ENCODE results near the gene UBE2QL1. TPM values are rescaled to one million over a fixed set of nuclear protein-coding genes. Genes with fewer than 3 reads are reported as not detected.

The UBE2QL1 gene
- total RNA-seq, 2 experiments from 2014 or later = not detected

DNA sequence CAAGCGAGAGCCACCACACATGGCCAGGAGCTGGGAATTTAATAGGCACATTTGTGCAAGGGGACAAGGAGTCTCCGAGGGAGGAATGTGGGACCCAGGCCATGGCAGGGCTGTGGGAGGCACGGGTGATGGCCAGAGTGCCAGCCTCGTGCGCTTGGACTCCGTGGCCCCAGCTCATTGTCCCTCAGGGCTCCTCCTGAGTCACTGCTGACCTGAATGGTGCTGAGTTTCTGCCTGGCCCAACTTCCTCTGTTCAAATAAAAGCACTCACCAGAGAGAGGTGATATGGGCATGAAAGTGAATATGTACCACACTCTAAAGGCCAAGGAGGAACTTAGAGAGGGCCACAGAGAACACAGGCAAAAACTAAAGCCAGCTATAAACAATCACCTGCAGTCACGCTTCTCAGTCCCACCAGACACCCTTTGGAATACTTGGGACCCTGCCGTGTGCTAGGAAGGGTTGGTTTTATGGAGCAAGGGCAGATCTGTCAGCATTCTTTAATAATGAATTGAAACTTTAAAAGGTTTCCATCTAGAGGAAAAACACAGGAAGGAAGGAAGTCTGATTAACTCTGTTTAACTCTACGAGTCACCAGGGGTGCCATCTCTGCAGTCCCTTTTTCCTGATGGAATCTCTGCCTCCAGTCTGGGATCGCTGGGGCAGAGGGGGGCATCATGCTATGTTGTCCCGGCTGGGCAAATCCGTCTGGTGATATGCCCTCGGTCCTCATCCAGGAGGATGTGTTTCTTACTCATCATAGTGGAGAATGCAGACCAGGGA is 25.1 kb upstream of the UBE2QL1 start:
- intact Hi-C loops (cut with micrococcal nuclease; ENCODE audit: unreplicated experiment) = no loop called here
- Histone ChIP-seq H2AFZ (ENCODE audit: low read length) (no peak overlapping the region), H3K79me2 (ENCODE audit: insufficient read depth, low read depth, low read length) (no peaks in the 10 kb centered on the region), H3K27ac (ENCODE audit: low read depth, low read length, poor library complexity, severe bottlenecking) (no peak overlapping the region), H3K4me3 (ENCODE audit: low read depth, low read length, poor library complexity, severe bottlenecking) (no peak overlapping the region), H3K9me3 (ENCODE audit: low read length) (no peaks in the 10 kb centered on the region), H3K36me3 (ENCODE audit: insufficient read depth, low read length) (no peaks in the 10 kb centered on the region), H4K20me1 (ENCODE audit: insufficient read depth, low read length) (no peaks in the 10 kb centered on the region), H3K4me1 (ENCODE audit: insufficient read depth, low read length, poor library complexity, severe bottlenecking) (no peaks in the 10 kb centered on the region), H3K9me2 (ENCODE audit: insufficient read depth, low read length) (no peaks in the 10 kb centered on the region), H3K4me2 (ENCODE audit: low read length) (no peak overlapping the region)
- TF ChIP-seq EZH2phosphoT487 (IDR thresholded peaks at IDR 0.05; ENCODE audit: borderline replicate concordance, low read depth, low read length) = no peak
- TF ChIP-seq, protein P1, sequence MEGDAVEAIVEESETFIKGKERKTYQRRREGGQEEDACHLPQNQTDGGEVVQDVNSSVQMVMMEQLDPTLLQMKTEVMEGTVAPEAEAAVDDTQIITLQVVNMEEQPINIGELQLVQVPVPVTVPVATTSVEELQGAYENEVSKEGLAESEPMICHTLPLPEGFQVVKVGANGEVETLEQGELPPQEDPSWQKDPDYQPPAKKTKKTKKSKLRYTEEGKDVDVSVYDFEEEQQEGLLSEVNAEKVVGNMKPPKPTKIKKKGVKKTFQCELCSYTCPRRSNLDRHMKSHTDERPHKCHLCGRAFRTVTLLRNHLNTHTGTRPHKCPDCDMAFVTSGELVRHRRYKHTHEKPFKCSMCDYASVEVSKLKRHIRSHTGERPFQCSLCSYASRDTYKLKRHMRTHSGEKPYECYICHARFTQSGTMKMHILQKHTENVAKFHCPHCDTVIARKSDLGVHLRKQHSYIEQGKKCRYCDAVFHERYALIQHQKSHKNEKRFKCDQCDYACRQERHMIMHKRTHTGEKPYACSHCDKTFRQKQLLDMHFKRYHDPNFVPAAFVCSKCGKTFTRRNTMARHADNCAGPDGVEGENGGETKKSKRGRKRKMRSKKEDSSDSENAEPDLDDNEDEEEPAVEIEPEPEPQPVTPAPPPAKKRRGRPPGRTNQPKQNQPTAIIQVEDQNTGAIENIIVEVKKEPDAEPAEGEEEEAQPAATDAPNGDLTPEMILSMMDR (conservative IDR thresholded peaks at IDR 0.05; ENCODE audit: low read length) = no peak
- no TSS peak for BruUV-seq (replicated peaks)
- CTCF ChIA-PET (ENCODE audit: unreplicated experiment) = no interaction called here
- POLR2A ChIA-PET = no interaction called here
- no peak for DNase-seq (ENCODE audit: low spot score)

DNA sequence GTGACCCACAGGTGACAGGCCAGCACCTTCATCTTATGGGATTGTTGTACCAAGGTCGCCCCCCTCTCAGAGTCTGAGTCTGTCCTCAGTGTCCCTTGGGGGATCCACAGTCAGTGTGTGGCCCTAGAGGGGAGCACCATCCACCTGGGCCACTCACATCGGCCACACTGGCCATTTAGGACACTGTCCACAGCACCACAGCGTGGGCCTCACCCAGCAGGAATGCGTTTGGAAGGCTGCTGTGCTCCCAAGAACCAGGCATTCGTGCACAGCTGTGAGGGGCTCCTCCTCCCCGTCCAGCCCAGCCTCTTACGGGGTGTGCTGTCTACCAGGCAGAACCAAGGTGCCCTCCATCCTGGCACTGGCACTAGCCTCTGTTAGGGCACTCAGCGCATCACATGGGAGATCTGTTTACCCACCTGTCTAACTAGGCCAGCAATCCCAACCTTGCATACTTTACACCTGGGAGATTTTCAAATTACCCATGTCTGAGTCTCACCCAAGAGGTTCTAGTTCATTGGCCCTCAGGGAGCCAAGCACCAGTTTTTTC is 24.5 kb upstream of the UBE2QL1 start:
- Histone ChIP-seq H2AFZ (ENCODE audit: low read length) (no peak overlapping the region), H3K79me2 (ENCODE audit: insufficient read depth, low read depth, low read length) (no peaks in the 10 kb centered on the region), H3K9me3 (ENCODE audit: low read length) (no peaks in the 10 kb centered on the region), H3K4me3 (ENCODE audit: low read depth, low read length, poor library complexity, severe bottlenecking) (no peak overlapping the region), H3K4me1 (ENCODE audit: insufficient read depth, low read length, poor library complexity, severe bottlenecking) (no peaks in the 10 kb centered on the region), H3K9me2 (ENCODE audit: insufficient read depth, low read length) (no peaks in the 10 kb centered on the region), H4K20me1 (ENCODE audit: insufficient read depth, low read length) (no peaks in the 10 kb centered on the region), H3K4me2 (ENCODE audit: low read length) (no peak overlapping the region), H3K27ac (ENCODE audit: low read depth, low read length, poor library complexity, severe bottlenecking) (no peak overlapping the region), H3K36me3 (ENCODE audit: insufficient read depth, low read length) (no peaks in the 10 kb centered on the region)
- no peak for DNase-seq (ENCODE audit: low spot score)
- no TSS peak for BruUV-seq (replicated peaks)
- intact Hi-C loops (cut with micrococcal nuclease; ENCODE audit: unreplicated experiment) = no loop called here
- CTCF ChIA-PET (ENCODE audit: unreplicated experiment) = no interaction called here
- TF ChIP-seq, protein P1 (conservative IDR thresholded peaks at IDR 0.05; ENCODE audit: low read length) = no peak
- TF ChIP-seq EZH2phosphoT487 (IDR thresholded peaks at IDR 0.05; ENCODE audit: borderline replicate concordance, low read depth, low read length) = no peak
- POLR2A ChIA-PET = no interaction called here

DNA sequence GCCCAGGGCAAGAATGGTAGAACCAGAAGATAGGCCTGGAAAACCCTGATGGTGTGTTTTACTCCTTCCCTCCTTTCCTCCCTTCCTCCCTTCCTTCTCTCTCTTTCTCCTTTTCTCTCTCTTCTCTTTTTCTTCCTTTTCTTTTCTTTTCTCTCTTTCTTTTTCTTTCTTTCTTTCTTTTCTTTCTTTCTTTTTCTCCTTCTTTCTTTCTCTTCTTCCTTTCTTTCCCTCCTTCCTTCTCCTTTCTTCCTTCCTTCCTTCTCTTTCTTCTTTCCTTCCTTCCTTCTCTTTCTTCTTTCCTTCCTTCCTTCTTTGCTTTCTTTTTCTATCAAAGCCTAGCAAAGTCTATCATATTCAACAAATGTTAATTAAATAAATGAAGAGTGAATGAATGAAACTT is 24.0 kb upstream of the UBE2QL1 start:
- intact Hi-C loops (cut with micrococcal nuclease; ENCODE audit: unreplicated experiment) = no loop called here
- Histone ChIP-seq H3K9me3 (ENCODE audit: low read length) (no peaks in the 10 kb centered on the region), H3K4me3 (ENCODE audit: low read depth, low read length, poor library complexity, severe bottlenecking) (no peak overlapping the region), H3K4me2 (ENCODE audit: low read length) (no peak overlapping the region), H2AFZ (ENCODE audit: low read length) (no peak overlapping the region), H3K4me1 (ENCODE audit: insufficient read depth, low read length, poor library complexity, severe bottlenecking) (no peaks in the 10 kb centered on the region), H3K79me2 (ENCODE audit: insufficient read depth, low read depth, low read length) (no peaks in the 10 kb centered on the region), H4K20me1 (ENCODE audit: insufficient read depth, low read length) (no peaks in the 10 kb centered on the region), H3K27ac (ENCODE audit: low read depth, low read length, poor library complexity, severe bottlenecking) (no peak overlapping the region), H3K36me3 (ENCODE audit: insufficient read depth, low read length) (no peaks in the 10 kb centered on the region), H3K9me2 (ENCODE audit: insufficient read depth, low read length) (no peaks in the 10 kb centered on the region)
- TF ChIP-seq, protein P1 (conservative IDR thresholded peaks at IDR 0.05; ENCODE audit: low read length) = no peak
- TF ChIP-seq EZH2phosphoT487 (IDR thresholded peaks at IDR 0.05; ENCODE audit: borderline replicate concordance, low read depth, low read length) = no peak
- no peak for DNase-seq (ENCODE audit: low spot score)
- ChIA-PET CTCF (ENCODE audit: unreplicated experiment) (no interaction called here), POLR2A (interaction anchor here (1.1 kb wide), 1 partner anchor 10 kb away, joined by 6 read pairs; no protein-coding TSS in a partner anchor)
- BruUV-seq (replicated peaks) = no TSS peak
